ENCODE measurements around the gene TMEM240.
A peak's percentile ranks its signal among the peaks of the same experiment; 100 is the strongest.

Gene TMEM240

GRCh38 chr1:1540090-1540817 lies at the start of gene TMEM240:
Gene TMEM240, minus strand, starts transcription at chr1:1540624. Its CDS starts 278 bp downstream, at chr1:1540346.
- peak; percentile 90 for DNase-seq (ENCODE audit: low spot score)

- DNase-seq (ENCODE audit: low spot score), result no peak
Observed at GRCh38 chr1:1583347-1584010, 43.1 kb upstream of the TMEM240 start.

GRCh38 chr1:1582585-1583346 lies 42.3 kb upstream of the TMEM240 start:
- DNase-seq (ENCODE audit: low spot score), result no peak

GRCh38 chr1:1578371-1578940 lies 38.0 kb upstream of the TMEM240 start:
- DNase-seq (ENCODE audit: low spot score), result no peak

- no peak for DNase-seq (ENCODE audit: low spot score)
Observed at GRCh38 chr1:1577367-1578011, 37.1 kb upstream of the TMEM240 start.

GRCh38 chr1:1574721-1575537 lies 34.5 kb upstream of the TMEM240 start, which contains the start of gene SSU72:
Gene SSU72, minus strand, starts transcription at chr1:1574863. Its CDS starts 306 bp downstream, at chr1:1574557.
- DNase-seq (ENCODE audit: low spot score), result peak; percentile 96

- DNase-seq (ENCODE audit: low spot score), result no peak
Observed at GRCh38 chr1:1573843-1574720, 33.7 kb upstream of the TMEM240 start.

- DNase-seq (ENCODE audit: low spot score), result no peak
Observed at GRCh38 chr1:1569341-1569740, 28.9 kb upstream of the TMEM240 start.

- DNase-seq (ENCODE audit: low spot score), result no peak
Observed at GRCh38 chr1:1567891-1568291, 27.5 kb upstream of the TMEM240 start.

- DNase-seq (ENCODE audit: low spot score), result no peak
Observed at GRCh38 chr1:1567152-1567875, 26.9 kb upstream of the TMEM240 start.

GRCh38 chr1:1565340-1565739 lies 24.9 kb upstream of the TMEM240 start:
- DNase-seq (ENCODE audit: low spot score), result no peak

- DNase-seq (ENCODE audit: low spot score), result no peak
Observed at GRCh38 chr1:1564268-1564667, 23.8 kb upstream of the TMEM240 start.

GRCh38 chr1:1563688-1564087 lies 23.3 kb upstream of the TMEM240 start:
- no peak for DNase-seq (ENCODE audit: low spot score)

- DNase-seq (ENCODE audit: low spot score), result no peak
Observed at GRCh38 chr1:1562556-1563195, 22.3 kb upstream of the TMEM240 start.

- DNase-seq (ENCODE audit: low spot score), result no peak
Observed at GRCh38 chr1:1561801-1562470, 21.5 kb upstream of the TMEM240 start.

GRCh38 chr1:1560178-1560577 lies 19.8 kb upstream of the TMEM240 start:
- DNase-seq (ENCODE audit: low spot score), result no peak

- no peak for DNase-seq (ENCODE audit: low spot score)
Observed at GRCh38 chr1:1559066-1559465, 18.6 kb upstream of the TMEM240 start.

- DNase-seq (ENCODE audit: low spot score), result no peak
Observed at GRCh38 chr1:1558591-1558990, 18.2 kb upstream of the TMEM240 start.
